Central memory CD8-positive, alpha-beta T cell (primary cell): ENCODE results near the gene RELA.
"Not testable (repeated sequence)": the region's sequence is repeated elsewhere in the genome, so short reads cannot be mapped to it uniquely, and the experiment has no call there.

Experiments used
- ATAC-seq: fragments of 150-1000 bp; cut with Tn5 transposase; replicated peaks from 2 replicates; pipeline ENCODE4 v1.10.0; 2022; ENCODE audit warnings: mild to moderate bottlenecking, moderate FRiP score, moderate number of reproducible peaks; ENCODE audit not compliant: poor library complexity, severe bottlenecking; ENCODE audit errors: extremely low read depth
- DNase-seq, 2 donors: peaks; one replicate each; pipeline ENCODE4 v3.0.0; 2021; ENCODE audit warnings: low spot score in 2 of 2
- H3K27ac Mint-ChIP-seq: one replicate; pipeline ENCODE4 v1.8.0; 2022; ENCODE audit warnings: low read depth, mild to moderate bottlenecking, moderate library complexity, mixed read lengths
- H3K27me3 Mint-ChIP-seq: one replicate; pipeline ENCODE4 v1.8.0; 2022; ENCODE audit warnings: mixed read lengths
- H3K36me3 Mint-ChIP-seq: one replicate; pipeline ENCODE4 v1.8.0; 2022; ENCODE audit warnings: mild to moderate bottlenecking, moderate library complexity, mixed read lengths; ENCODE audit not compliant: insufficient read depth
- H3K4me1 Mint-ChIP-seq: one replicate; pipeline ENCODE4 v1.8.0; 2022; ENCODE audit warnings: mixed read lengths
- H3K4me3 Mint-ChIP-seq: one replicate; pipeline ENCODE4 v1.8.0; 2022; ENCODE audit warnings: mild to moderate bottlenecking, moderate library complexity, mixed read lengths
- H3K9me3 Mint-ChIP-seq: one replicate; pipeline ENCODE4 v1.8.0; 2022; ENCODE audit warnings: mixed read lengths

The RELA gene

GRCh38 chr11:65662799-65663638 is at the start of gene RELA:
Gene RELA (minus strand): TSS chr11:65662916. CDS start chr11:65662832, 84 bp downstream.
- Mint-ChIP-seq H3K36me3 (peaks cover 35% of the 10 kb centered on the region), H3K27ac (peak within 1 kb of the TSS; percentile 88), H3K4me1 (peaks cover 21% of the 10 kb centered on the region), H3K4me3 (peak within 1 kb of the TSS; percentile 84), H3K27me3 (no peaks in the 10 kb centered on the region), H3K9me3 (no peaks in the 10 kb centered on the region)
- DNase-seq (peak; percentile 79 to 85), ATAC-seq (peak; percentile 79)

DNA sequence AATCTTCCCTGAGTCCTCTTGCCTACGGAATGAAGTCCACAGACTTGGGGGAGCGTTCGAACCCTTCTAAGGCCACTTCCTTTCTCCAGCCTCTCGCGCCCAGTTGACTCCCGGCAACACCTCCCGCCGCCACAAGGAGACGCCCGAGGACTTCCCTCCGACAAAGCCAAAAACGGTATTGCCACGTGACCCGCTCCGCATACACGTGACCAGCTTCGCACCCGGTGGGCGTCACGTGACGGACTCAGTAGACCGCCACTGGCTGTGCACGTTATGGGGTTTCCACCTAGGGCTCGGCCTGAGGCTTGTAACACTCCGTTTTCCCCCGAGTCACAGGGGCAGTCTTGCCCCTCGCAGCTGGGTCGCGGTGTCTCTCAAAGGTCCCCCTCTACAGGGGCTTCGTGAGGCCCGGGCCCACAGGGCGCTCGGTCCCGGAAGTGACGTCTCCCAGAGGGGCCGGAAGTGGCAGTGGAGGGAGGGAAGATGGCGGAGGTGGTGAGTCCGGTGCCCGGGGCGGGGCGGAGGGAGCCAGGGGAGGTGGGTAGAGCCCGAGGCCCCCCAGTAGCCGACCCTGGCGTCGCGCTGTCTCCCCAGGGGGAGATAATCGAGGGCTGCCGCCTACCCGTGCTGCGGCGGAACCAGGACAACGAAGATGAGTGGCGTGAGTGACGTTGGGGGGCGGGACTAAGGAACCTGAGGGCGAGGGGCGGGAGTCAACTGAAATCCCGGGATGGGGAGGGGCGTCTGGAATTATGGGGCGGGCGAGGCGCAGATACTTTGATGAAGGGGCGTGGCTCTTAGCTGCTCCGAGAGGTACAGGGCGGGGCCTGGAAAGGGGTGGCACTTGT is 49.3 kb upstream of the RELA start, which contains the start of gene KAT5:
TSS of gene KAT5 (plus strand) at position 468 of the 848 bp plus-strand sequence. CDS start at position 484, 16 bp downstream.
- Mint-ChIP-seq H3K4me1 (peaks cover 31% of the 10 kb centered on the region), H3K9me3 (no peaks in the 10 kb centered on the region), H3K4me3 (peak within 1 kb of the TSS; percentile 95), H3K27me3 (no peaks in the 10 kb centered on the region), H3K27ac (peak within 1 kb of the TSS; percentile 97), H3K36me3 (peaks cover 40% of the 10 kb centered on the region)
- DNase-seq = peak; percentile 98
- ATAC-seq = peak; percentile 90

- Mint-ChIP-seq H3K27ac (peak overlapping the region; percentile 59), H3K4me1 (peaks cover 31% of the 10 kb centered on the region), H3K27me3 (no peaks in the 10 kb centered on the region), H3K36me3 (peaks cover 26% of the 10 kb centered on the region), H3K4me3 (no peak overlapping the region), H3K9me3 (no peaks in the 10 kb centered on the region)
- ATAC-seq (no peak), DNase-seq (no peak)
Observed at GRCh38 chr11:65710421-65710820, 47.7 kb upstream of the RELA start.

GRCh38 chr11:65709661-65710060 is 46.9 kb upstream of the RELA start:
- peaks cover 24% of the 10 kb centered on the region for H3K4me1 Mint-ChIP-seq
- H3K9me3 Mint-ChIP-seq = no peaks in the 10 kb centered on the region
- H3K4me3 Mint-ChIP-seq = no peak overlapping the region
- ATAC-seq (no peak), DNase-seq (no peak)
- no peaks in the 10 kb centered on the region for H3K27me3 Mint-ChIP-seq
- H3K27ac Mint-ChIP-seq = no peak overlapping the region
- H3K36me3 Mint-ChIP-seq = peaks cover 18% of the 10 kb centered on the region

DNA sequence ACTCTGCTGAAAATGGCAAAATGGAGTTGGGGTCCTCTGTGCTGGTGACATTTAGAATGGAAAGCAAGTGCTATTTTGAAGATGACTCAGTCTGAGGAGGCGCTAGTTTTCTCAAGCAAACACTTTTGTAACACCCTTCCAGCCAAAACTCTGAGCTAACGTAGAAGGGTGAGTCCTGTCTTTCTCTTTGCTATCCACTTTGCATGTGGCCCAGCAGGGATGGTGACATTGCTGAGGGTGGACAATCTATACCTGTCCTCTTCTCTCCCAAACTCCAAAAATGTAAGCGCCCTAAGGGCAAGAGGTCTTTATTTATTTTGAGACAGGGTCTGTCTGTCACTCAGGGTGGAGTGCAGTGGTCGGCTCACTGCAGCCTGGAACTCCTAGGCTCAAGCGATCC is 45.7 kb upstream of the RELA start:
- no peak overlapping the region for H3K4me3 Mint-ChIP-seq
- no peak overlapping the region for H3K27ac Mint-ChIP-seq
- H3K36me3 Mint-ChIP-seq = peaks cover 14% of the 10 kb centered on the region
- H3K4me1 Mint-ChIP-seq = peaks cover 16% of the 10 kb centered on the region
- DNase-seq (no peak), ATAC-seq (no peak)
- no peaks in the 10 kb centered on the region for H3K9me3 Mint-ChIP-seq
- no peaks in the 10 kb centered on the region for H3K27me3 Mint-ChIP-seq

- not testable (repeated sequence) for H3K9me3 Mint-ChIP-seq, H3K27me3 Mint-ChIP-seq, ATAC-seq, H3K4me3 Mint-ChIP-seq, DNase-seq, H3K36me3 Mint-ChIP-seq, H3K27ac Mint-ChIP-seq, H3K4me1 Mint-ChIP-seq
Observed at GRCh38 chr11:65707002-65707401, 44.3 kb upstream of the RELA start.

DNA sequence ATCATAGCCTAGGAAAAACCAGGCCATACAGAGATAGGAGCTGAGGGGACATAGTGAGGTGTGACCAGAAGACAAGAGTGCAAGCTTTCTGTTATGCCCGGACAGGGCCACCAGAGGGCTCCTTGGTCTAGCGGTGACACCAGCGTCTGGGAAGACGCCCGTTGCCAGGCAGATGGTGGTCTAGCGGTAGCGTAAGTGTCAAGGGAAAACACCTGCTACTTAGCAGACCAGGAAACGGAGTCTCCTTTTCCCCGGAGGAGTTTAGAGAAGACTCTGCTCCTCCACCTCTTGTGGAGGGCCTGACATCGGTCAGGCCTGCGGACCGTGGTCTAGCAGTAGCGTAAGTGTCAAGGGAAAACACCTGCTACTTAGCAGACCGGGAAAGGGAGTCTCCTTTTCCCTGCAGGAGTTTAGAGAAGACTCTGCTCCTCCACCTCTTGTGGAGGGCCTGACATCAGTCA is 43.6 kb upstream of the RELA start:
- not testable (repeated sequence) for H3K4me3 Mint-ChIP-seq, ATAC-seq

DNA sequence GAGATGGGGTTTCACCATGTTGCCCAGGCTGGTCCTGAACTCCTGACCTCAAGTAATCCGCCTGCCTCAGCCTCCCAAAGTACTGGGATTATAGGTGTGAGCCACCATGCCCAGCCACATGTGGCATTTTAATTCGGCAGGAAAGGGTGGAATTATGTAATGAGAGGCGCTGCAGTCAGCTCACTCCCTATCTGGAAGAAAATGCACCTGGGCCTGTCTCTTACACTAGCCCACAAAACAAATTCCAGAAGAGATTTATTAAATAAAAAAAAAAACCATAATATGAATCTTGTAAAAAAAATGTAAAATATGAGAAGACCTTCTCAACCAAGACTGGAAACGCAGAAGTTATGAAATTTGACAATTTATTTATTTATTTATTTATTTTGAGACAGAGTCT is 41.1 kb upstream of the RELA start:
- no peaks in the 10 kb centered on the region for H3K4me1 Mint-ChIP-seq
- H3K9me3 Mint-ChIP-seq = no peaks in the 10 kb centered on the region
- ATAC-seq (no peak), DNase-seq (no peak)
- no peaks in the 10 kb centered on the region for H3K36me3 Mint-ChIP-seq
- no peak overlapping the region for H3K4me3 Mint-ChIP-seq
- H3K27me3 Mint-ChIP-seq = no peaks in the 10 kb centered on the region
- H3K27ac Mint-ChIP-seq = no peak overlapping the region

More for the DNA sequence above, 43.6 kb upstream of the RELA start:
- not testable (repeated sequence) for H3K9me3 Mint-ChIP-seq, H3K4me1 Mint-ChIP-seq, H3K36me3 Mint-ChIP-seq, H3K27ac Mint-ChIP-seq, H3K27me3 Mint-ChIP-seq
- peak; percentile 53 to 65 for DNase-seq

- Mint-ChIP-seq H3K4me3 (no peak overlapping the region), H3K27ac (no peak overlapping the region), H3K36me3 (no peaks in the 10 kb centered on the region), H3K4me1 (no peaks in the 10 kb centered on the region), H3K9me3 (no peaks in the 10 kb centered on the region), H3K27me3 (no peaks in the 10 kb centered on the region)
- no peak for DNase-seq
- no peak for ATAC-seq
Observed at GRCh38 chr11:65701686-65702085, 39.0 kb upstream of the RELA start.

GRCh38 chr11:65700399-65700798 is 37.7 kb upstream of the RELA start:
- DNase-seq = no peak
- Mint-ChIP-seq H3K27ac (no peak overlapping the region), H3K4me3 (no peak overlapping the region), H3K4me1 (no peaks in the 10 kb centered on the region), H3K9me3 (no peaks in the 10 kb centered on the region), H3K36me3 (no peaks in the 10 kb centered on the region), H3K27me3 (no peaks in the 10 kb centered on the region)
- no peak for ATAC-seq

DNA sequence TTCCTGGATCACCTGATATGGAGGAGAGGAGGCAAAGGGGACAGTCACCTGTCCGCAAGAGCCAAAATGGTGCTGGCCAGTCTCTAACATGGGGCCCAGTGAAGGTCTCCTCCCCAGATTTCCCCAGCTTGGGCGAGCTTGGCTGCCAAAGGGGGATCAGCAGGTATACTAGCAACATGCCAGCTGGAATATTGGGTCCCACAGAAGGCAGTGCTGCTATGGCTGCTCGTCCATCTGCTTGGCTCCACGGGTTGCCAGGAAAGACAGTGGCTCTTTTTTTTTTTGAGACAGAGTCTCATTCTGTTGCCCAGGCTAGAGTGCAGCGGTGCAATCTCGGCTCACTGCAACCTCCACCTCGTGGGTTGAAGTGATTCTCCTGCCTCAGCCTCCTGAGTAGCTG is 36.6 kb upstream of the RELA start:
- H3K4me1 Mint-ChIP-seq = no peaks in the 10 kb centered on the region
- no peak overlapping the region for H3K27ac Mint-ChIP-seq
- H3K4me3 Mint-ChIP-seq = no peak overlapping the region
- H3K36me3 Mint-ChIP-seq = no peaks in the 10 kb centered on the region
- H3K27me3 Mint-ChIP-seq = no peaks in the 10 kb centered on the region
- DNase-seq = no peak
- no peaks in the 10 kb centered on the region for H3K9me3 Mint-ChIP-seq
- no peak for ATAC-seq

DNA sequence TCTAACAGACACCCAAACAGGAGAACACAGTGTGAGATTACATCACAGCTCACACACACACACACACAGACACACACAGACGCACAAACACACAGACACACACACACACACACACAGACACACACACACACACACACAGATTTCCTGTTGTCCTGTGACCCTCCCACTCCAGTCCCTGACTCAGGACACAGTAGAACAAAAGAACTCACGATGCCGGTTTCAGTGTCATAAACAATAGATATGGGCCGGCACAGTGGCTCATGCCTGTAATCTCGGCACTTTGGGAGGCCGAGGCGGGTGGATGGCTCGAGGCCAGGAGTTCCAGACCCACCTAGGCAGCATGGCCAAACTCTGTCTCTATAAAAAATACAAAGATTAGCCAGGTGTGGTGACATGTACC is 35.5 kb upstream of the RELA start:
- DNase-seq = no peak
- no peak overlapping the region for H3K27ac Mint-ChIP-seq
- no peaks in the 10 kb centered on the region for H3K9me3 Mint-ChIP-seq
- ATAC-seq = no peak
- H3K27me3 Mint-ChIP-seq = no peaks in the 10 kb centered on the region
- no peaks in the 10 kb centered on the region for H3K4me1 Mint-ChIP-seq
- H3K36me3 Mint-ChIP-seq = no peaks in the 10 kb centered on the region
- H3K4me3 Mint-ChIP-seq = no peak overlapping the region
